Left ventricle myocardium inferior (tissue), 1 donor: ENCODE data around the gene SDC1. TPM values are rescaled to one million over a fixed set of nuclear protein-coding genes. Genes with fewer than 3 reads are reported as not detected.

Experiments used
- DNase-seq: peaks from one replicate; pipeline ENCODE4 v3.0.0-alpha.2; 2020
- H3K27ac ChIP-seq: fragments of 200-600 bp; replicated peaks from 2 replicates; pipeline ENCODE4 v1.8.0; 2021
- H3K27me3 ChIP-seq: fragments of 200-600 bp; 2 replicates; pipeline ENCODE4 v1.8.0; 2021; ENCODE audit warnings: low read depth
- H3K36me3 ChIP-seq: fragments of 200-600 bp; 2 replicates; pipeline ENCODE4 v1.8.0; 2021
- H3K4me1 ChIP-seq: fragments of 200-600 bp; 2 replicates; pipeline ENCODE4 v1.8.0; 2021
- H3K4me3 ChIP-seq: fragments of 200-600 bp; 2 replicates; pipeline ENCODE4 v1.8.0; 2021; ENCODE audit warnings: mild to moderate bottlenecking, moderate library complexity
- H3K9me3 ChIP-seq: fragments of 200-600 bp; replicated peaks from 2 replicates; pipeline ENCODE4 v1.8.0; 2021
- CTCF ChIP-seq: fragments of 200-600 bp; IDR thresholded peaks from 2 replicates; pipeline ENCODE4 v1.8.0; 2021; ENCODE audit warnings: antibody characterized with exemption, mild to moderate bottlenecking, borderline replicate concordance
- intact Hi-C: fragments of 100-400 bp; cut with micrococcal nuclease; formaldehyde crosslinking; loops from one replicate; pipeline ENCODE4 v1.11.0; 2022
- total RNA-seq: library from RNA; stranded (reverse); fragmentation: NEBNext Ultra II Directional; extraction: Animal tissue kit (Norgen Biotek cat#: 25700); gene quantifications from one replicate; pipeline ENCODE4 v1.2.1, GENCODE V29; 2021
- donor health status: DM: no; HTN: yes; CAD: no; lungs with severe emphysema.

Gene SDC1
- total RNA-seq, 1 donor from 2014 or later: 0.41 TPM

GRCh38 chr2:20211420-20211819 is 13.5 kb downstream of the SDC1 start:
- no peak overlapping the region for H3K27ac ChIP-seq
- no peaks in the 10 kb centered on the region for H3K36me3 ChIP-seq
- H3K4me1 ChIP-seq: no peaks in the 10 kb centered on the region
- H3K27me3 ChIP-seq: no peaks in the 10 kb centered on the region
- H3K4me3 ChIP-seq: no peak overlapping the region
- H3K9me3 ChIP-seq: no peaks in the 10 kb centered on the region
- no peak for DNase-seq
- intact Hi-C loops: no loop called here
- no peak for TF ChIP-seq CTCF

DNA sequence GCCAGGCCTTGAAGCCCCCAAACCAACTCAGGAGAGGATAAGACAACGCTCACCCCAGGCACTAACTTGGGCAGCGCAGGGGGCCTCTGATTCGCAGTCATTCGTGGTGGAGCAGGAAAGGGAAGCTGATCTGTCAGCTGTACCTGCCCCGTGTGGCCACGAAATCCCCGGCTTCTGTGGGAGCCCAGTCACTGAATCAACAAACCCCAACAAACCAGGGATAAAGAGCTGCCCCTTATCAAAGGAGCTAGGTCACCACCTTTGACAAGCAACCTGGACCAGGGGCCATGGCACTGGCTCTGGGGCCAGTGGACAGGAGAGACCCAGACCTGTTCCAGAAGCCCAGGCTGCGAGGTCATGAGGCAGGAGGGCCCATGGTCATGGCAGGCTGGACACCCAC is 14.5 kb downstream of the SDC1 start:
- Histone ChIP-seq H3K9me3 (no peaks in the 10 kb centered on the region), H3K36me3 (no peaks in the 10 kb centered on the region), H3K4me3 (no peak overlapping the region), H3K4me1 (no peaks in the 10 kb centered on the region), H3K27me3 (no peaks in the 10 kb centered on the region), H3K27ac (no peak overlapping the region)
- TF ChIP-seq CTCF: no peak
- no peak for DNase-seq
- intact Hi-C loops: no loop called here

- Histone ChIP-seq H3K4me1 (no peaks in the 10 kb centered on the region), H3K27ac (no peak overlapping the region), H3K9me3 (no peaks in the 10 kb centered on the region), H3K27me3 (no peaks in the 10 kb centered on the region), H3K36me3 (no peaks in the 10 kb centered on the region), H3K4me3 (no peak overlapping the region)
- no peak for DNase-seq
- intact Hi-C loops: no loop called here
- no peak for TF ChIP-seq CTCF
Observed at GRCh38 chr2:20209373-20210109, 15.4 kb downstream of the SDC1 start.

- intact Hi-C loops: no loop called here
- no peaks in the 10 kb centered on the region for H3K4me1 ChIP-seq
- TF ChIP-seq CTCF: no peak
- H3K9me3 ChIP-seq: no peaks in the 10 kb centered on the region
- no peaks in the 10 kb centered on the region for H3K27me3 ChIP-seq
- H3K27ac ChIP-seq: no peak overlapping the region
- DNase-seq: no peak
- H3K4me3 ChIP-seq: no peak overlapping the region
- H3K36me3 ChIP-seq: no peaks in the 10 kb centered on the region
Observed at GRCh38 chr2:20208476-20208859, 16.5 kb downstream of the SDC1 start.

DNA sequence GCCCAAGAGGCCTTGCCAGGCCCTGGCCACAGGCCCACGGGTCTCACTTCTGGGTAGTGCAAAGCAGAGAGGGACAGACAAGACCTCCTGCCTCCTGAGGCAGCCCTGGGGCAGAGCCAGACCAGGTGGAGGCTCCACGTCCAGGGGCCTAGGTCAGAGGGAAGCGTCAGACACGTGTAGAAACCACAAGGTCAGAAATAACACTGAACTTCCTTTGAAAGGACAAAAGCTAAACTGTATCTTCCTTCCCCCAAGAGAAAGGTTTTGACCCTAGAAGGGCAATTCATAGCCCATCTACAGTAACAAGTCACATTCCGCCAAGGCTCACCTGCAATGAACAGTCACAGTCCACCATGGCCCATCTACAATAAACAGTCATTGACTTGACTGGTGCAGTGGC is 17.9 kb downstream of the SDC1 start:
- TF ChIP-seq CTCF: no peak
- H3K27ac ChIP-seq: no peak overlapping the region
- DNase-seq: no peak
- no peaks in the 10 kb centered on the region for H3K4me1 ChIP-seq
- intact Hi-C loops: no loop called here
- no peaks in the 10 kb centered on the region for H3K9me3 ChIP-seq
- H3K27me3 ChIP-seq: no peaks in the 10 kb centered on the region
- no peaks in the 10 kb centered on the region for H3K36me3 ChIP-seq
- no peak overlapping the region for H3K4me3 ChIP-seq
